Coronary artery (tissue), 2 donors: Measurements from ENCODE around the gene SLC2A1.

Experiments used
- DNase-seq: peaks from one replicate; pipeline ENCODE4 v3.0.0-alpha.2; 2017; ENCODE audit warnings: low spot score
- H3K27ac ChIP-seq, 2 donors: fragments of 200-600 bp; sonication (generic); one replicate each; pipeline ENCODE4 v1.5.1; 2016 to 2019
- H3K4me3 ChIP-seq: fragments of 200-600 bp; sonication (generic); 2 replicates; pipeline ENCODE4 v1.5.1; 2016; ENCODE audit warnings: mild to moderate bottlenecking, moderate library complexity
- TF ChIP-seq, protein P1 (sequence below): fragments of 200-600 bp; sonication (generic); IDR thresholded peaks from one replicate; pipeline ENCODE4 v1.5.1; 2019; ENCODE audit warnings: antibody characterized with exemption

Gene SLC2A1

DNA sequence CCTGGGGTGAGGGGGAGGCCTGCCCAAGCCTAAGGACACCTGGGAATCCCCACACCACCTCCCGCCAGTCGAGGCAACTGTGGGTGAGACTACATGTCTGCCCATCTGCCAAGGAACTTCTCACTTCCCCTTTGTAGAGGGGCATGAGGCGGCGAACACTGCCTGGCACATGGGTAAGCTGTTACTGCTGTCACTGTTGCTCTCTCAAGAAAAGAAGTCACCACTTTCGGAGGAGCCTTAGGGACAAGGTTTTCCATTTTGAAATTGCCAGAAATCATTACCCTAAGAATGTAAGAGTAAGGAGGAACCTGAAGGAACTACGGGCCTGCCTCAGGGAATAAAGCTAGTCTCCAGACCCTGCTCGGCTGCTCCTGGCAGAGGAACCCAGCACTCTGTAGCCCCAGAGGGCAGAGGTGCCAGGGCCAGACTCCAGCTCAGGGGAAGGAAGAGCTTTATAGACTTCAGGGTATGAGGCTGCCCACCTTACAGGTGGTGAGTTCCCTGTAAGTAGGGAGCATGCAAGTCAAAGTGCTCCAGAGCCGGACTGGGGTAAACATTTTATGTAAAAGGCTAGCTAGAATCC is 23.3 kb downstream of the SLC2A1 start:
- Histone ChIP-seq H3K4me3 (no peak overlapping the region), H3K27ac (peak overlapping the region in 1 of 2 donors; percentile 45)
- TF ChIP-seq, protein P1, sequence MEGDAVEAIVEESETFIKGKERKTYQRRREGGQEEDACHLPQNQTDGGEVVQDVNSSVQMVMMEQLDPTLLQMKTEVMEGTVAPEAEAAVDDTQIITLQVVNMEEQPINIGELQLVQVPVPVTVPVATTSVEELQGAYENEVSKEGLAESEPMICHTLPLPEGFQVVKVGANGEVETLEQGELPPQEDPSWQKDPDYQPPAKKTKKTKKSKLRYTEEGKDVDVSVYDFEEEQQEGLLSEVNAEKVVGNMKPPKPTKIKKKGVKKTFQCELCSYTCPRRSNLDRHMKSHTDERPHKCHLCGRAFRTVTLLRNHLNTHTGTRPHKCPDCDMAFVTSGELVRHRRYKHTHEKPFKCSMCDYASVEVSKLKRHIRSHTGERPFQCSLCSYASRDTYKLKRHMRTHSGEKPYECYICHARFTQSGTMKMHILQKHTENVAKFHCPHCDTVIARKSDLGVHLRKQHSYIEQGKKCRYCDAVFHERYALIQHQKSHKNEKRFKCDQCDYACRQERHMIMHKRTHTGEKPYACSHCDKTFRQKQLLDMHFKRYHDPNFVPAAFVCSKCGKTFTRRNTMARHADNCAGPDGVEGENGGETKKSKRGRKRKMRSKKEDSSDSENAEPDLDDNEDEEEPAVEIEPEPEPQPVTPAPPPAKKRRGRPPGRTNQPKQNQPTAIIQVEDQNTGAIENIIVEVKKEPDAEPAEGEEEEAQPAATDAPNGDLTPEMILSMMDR: no peak
- peak; percentile 67 for DNase-seq

DNA sequence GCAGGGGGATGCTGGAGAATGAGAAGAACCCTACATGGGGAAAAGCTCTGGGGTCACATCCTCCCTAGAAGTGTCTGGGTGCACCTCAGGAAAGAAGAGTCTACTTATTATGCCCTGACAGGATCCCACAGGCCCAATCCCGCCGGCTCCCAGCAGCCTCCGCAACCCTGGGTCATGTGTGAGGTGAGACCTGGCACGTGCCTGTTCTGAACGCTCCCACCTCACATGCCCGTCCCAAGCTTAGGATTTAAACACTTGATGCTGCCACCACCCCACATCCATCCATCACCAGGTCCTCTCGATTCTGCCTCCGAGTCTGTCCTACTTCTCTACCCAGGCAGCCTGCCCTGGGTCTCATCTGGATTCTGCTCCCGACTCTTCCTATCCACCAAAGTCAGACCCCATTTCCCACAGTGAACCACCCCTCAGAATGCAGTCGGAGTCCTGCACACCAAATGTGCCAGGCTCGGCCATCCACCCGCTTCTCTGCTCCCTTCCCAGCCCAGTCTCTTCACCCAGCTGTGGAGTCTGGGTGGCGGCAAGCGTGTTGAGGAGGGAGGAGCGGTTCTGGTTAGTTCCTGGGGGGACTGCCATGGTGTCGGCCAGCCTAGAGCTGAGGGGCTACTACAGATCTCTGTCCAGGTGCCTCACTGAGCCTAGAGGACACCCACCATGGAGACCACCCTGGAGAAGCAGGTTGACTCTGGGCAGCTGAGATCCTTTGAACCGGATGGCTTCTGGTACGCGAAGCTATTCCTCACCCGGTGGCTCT is 23.9 kb downstream of the SLC2A1 start:
- TF ChIP-seq, protein P1: no peak
- peak; percentile 65 for DNase-seq
- no peak overlapping the region for H3K4me3 ChIP-seq
- no peak overlapping the region for H3K27ac ChIP-seq

DNA sequence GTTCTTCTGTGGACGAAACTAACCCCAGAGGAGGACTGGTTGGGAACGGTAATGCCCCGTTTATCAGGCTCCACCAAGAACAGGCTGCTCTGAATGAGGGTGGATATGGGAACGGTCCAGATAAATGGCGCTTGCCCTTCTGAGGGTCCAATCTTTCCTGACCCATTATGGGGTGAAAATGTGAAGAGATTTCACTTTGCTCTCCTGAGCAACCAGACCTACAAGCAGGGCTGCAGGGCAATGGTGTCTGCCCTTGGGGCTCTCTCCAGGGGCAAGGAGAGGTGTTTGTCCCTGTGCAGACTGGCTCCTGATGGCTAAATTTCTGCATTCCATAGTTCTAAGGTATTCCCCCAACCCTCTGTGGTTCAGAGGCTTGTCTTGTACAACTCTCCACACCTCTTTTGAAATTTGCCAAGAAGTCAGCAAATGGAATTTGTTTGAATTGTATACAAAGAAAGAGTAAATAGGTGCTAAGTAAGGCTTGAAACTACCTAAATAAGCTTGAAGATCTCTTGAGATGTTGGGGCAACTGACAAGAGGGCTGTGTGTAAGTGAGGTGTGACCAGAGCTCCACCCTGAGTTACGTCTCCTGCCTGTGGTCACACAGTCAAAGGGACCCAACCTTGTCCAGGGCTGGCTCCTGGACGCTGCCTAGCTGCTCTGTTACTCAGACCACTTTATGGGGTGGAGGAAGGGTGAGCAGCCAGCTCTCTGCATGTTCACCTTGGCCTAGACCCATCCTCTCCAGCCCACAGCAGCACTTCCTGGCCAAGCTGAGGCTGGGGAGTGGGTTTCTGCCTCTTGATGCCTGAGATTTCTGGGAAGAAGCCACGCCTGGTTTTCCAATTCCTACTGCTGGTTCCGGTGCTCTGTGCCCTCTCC is 24.8 kb downstream of the SLC2A1 start:
- DNase-seq: no peak
- Histone ChIP-seq H3K4me3 (no peak overlapping the region), H3K27ac (no peak overlapping the region)
- TF ChIP-seq, protein P1: no peak

DNA sequence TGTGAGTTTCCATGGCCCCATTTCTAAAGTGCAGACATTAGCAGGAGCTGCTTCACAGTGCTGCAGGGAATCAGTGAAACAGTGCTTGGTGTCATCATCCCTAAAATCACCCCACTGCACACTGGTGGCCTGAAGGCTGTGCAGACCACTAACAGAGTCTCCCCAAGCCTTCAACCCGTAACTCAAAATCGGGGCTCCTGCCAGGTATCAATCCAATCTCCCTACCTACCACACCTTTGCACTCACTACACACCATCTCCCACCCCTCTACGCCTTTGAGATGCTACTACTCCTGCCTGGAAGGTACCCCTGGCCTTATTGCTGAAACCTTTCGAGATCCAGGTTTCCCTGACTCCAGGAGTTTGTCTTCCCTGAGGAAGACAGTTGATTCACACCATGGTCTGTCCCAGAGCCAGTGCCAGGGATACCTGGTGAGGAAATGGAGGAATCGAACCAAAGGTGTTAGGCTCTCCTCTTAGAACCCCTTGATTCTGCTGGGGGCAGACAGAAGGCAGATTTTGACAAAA is 25.5 kb downstream of the SLC2A1 start:
- DNase-seq: no peak
- H3K27ac ChIP-seq: no peak overlapping the region

DNA sequence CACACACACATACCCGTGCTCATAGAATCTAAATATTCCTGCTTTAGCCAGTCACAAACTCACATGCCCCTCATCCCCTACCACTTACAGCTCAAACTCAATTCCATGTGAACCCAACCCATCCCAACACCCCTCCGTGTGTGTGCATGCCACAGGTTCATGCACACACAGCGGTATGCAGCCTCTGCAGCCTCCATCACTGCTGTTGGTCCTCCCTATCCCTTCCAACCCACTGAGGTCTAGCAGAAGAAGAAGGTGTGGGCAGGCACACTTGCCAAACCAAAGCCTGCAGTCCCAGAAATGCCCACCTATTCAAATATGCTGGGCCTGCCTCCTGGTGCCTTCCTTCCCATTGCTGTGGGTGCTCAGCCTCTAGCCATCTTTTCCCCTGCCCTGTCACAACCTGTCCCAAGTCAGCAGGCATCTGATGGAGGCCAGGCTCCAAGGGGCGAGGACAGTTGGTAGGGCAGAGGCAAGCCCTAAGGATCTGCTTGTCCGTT is 26.2 kb downstream of the SLC2A1 start:
- peak overlapping the region in 1 of 2 donors; percentile 52 for H3K27ac ChIP-seq
- TF ChIP-seq, protein P1: no peak
- H3K4me3 ChIP-seq: no peak overlapping the region
- no peak for DNase-seq

More for the DNA sequence above, 25.5 kb downstream of the SLC2A1 start:
- TF ChIP-seq, protein P1: no peak
- H3K4me3 ChIP-seq: no peak overlapping the region

DNA sequence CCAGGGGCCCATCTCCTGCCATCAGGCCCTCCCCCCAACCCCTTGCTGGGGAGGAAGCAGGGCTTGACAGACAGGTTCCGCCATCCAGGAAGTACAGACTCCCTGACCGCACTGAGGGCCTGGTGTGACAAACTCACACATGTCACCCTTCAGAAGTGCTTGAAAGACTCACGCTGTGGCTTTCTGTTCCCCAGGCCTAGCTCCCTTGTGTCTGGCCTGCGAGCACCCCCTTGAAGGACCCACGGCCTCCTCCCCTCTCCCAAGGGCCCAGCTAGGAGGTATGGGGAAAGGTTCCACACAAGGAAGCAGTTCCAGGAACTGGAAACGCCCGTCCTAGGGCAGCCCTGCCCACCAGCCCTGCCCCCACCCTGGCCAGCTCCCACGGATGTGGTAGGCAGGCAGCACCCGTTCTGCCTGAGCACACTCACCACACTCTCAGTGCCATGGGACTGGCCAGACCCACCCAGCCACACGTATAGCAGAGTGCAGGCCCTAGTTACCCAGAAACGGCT is 26.7 kb downstream of the SLC2A1 start:
- no peak for DNase-seq
- Histone ChIP-seq H3K4me3 (no peak overlapping the region), H3K27ac (peak overlapping the region in 1 of 2 donors; percentile 52)
- TF ChIP-seq, protein P1: no peak
